ENCODE measurements around the gene MYL12B.
"Not testable (repeated sequence)": the region's sequence is repeated elsewhere in the genome, so short reads cannot be mapped to it uniquely, and the experiment has no call there.

Gene MYL12B

DNA sequence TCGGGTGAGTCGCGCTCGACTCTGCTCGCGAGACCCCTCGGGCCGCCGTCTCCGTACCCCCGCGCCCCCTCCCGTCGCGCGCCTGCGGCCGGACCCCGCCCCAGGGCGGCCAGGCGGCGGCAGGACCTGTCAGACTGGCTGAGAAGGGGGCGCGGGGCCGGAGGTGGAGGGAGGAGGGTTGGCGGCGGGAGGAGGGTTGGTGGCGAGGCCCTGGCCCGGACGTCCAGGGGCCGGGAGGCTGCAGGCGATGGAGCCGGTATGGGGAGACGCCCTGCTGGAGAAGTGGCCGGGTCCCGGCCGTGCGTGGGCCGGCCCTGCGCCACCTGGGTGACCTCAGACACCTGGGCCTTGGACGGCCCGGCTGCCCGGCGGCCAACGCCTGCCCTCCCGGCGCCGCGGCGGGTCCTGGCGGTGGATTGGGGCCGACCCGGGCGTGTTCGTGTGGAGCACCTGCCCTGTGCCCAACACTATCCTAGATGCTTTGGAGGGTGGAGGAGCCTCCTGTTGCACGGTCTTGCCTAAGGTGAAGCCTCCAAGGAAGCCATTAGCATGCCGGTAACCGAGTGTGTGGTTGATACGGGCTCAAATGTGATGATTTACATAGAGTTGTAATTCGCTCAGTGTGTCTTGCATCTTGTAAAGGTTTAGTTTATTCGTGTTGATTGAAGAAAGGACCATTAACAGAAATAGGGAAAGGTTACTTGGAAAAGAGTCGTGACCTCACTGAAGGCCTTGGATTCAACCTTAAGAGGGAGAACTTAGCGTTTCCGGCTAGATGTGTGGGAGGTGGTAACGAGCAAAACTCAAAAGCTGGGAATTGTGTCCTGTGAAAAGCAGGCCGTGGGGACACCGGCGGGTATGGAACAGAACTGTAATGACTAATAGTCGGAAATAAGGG is 550 bp downstream of the MYL12B start:
- DNase-seq (ENCODE audit: low read depth): no peak

DNA sequence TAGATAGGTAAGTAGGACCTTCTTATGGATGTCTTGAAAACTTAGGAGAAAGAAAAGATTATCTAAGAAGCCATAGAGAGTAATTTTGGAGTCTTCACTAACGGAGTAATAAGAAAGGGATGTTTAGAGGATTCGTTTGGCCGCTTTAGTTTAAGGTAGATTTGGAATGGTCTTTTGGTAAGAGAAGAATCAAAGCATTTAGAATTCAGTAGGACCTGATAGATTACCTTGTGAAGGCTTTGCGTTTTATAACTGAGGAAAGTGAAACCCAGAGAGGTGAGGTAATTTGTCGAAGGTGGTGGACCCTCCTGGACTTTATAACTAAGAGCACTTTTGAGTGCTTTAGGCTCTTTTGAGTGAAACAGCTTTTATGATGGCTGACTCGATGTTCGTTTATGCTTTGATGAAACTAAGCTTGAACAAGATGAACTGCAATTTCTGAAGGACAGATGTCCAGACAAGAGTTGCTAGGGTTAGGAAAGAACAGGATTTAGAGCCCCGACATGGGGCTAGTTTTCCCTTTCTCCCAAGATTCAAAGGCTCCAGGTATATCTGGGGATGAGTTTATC is 1.3 kb downstream of the MYL12B start:
- no peak for DNase-seq (ENCODE audit: low read depth)

DNA sequence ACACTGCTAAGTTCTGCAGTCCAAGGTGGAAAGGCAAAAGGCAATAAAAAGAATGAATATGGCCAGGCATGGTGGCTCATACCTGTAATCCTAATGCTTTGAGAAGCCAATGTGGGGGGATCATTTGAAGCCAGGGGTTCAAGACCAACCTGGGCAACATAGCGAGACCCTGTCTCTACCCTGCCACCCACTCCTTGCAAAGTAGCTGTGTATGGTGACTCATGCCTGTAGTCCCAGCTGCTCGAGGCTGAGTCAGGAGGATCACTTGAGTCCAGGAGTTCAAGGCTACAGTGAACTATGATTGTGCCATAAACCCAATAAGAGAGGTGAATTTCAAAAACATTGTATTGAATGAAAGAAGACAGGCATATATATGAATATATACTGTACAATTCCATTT is 2.4 kb downstream of the MYL12B start:
- no peak for DNase-seq (ENCODE audit: low read depth)

DNA sequence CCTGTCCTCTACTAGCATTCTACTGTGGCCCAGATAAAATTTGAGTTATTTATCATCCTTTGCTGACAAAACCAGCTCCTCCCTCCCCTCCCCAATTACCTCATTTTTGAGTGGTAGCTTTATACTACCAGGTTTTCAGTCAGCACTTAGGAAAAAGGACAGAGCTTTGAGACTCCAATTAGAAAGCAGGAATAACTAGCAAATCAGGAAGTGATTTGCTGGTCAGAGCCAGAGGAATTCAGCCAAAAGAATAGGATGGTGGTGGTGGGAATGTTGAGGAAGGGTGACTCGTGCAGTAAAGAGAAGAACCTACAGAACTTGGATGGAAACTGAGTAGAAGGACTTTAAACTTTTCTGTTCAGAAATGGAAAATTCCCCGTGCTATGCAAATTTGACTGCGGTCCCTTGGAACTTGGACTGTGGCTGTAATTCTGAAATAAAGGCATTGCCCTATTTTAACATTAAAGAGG is 3.7 kb downstream of the MYL12B start:
- no peak for DNase-seq (ENCODE audit: low read depth)

DNA sequence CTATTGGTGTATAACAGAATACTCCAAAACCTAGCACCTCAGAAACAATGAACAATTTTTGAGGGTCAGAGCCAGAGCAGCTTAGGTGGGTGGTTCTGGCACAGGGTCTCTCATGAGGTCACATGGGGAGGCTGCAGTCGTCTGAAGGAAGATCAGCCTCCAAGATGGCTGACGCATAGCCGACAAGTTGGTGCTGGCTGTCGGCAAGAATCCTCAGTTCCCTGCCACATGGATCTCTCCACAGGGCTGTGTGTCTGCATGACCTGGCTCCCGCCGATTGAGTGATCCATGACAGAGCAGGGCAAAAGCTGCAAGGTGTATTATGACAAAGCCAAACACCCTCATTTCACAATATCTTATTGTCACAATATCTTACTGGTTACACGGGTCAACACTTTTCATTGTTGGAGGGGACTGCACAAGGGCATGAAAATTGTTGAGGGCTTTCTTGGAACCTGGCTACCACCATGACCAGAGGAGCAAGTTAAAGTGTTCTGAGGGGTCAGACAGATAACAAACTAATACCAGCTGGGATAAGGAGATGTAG is 4.2 kb downstream of the MYL12B start:
- DNase-seq (ENCODE audit: low read depth): no peak

DNA sequence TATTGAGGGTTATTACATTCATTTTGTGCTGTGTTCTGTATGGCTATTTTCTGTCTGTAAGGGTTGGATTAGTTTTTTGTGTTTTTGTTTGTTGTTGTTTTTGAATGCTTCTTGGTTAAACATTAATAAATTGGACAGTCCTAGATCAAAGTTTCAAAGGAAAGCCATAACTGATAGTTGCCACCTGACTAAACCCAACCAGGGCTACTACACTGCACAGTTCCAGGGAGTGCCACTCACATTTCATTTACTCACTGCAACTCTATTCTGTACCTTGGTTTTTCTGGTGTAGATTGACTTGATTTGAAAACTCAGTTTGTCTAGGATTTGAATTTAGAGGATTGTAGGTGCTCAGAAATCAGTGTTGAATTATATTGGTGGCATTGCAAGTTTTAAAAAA is 6.4 kb downstream of the MYL12B start:
- DNase-seq (ENCODE audit: low read depth): no peak

DNA sequence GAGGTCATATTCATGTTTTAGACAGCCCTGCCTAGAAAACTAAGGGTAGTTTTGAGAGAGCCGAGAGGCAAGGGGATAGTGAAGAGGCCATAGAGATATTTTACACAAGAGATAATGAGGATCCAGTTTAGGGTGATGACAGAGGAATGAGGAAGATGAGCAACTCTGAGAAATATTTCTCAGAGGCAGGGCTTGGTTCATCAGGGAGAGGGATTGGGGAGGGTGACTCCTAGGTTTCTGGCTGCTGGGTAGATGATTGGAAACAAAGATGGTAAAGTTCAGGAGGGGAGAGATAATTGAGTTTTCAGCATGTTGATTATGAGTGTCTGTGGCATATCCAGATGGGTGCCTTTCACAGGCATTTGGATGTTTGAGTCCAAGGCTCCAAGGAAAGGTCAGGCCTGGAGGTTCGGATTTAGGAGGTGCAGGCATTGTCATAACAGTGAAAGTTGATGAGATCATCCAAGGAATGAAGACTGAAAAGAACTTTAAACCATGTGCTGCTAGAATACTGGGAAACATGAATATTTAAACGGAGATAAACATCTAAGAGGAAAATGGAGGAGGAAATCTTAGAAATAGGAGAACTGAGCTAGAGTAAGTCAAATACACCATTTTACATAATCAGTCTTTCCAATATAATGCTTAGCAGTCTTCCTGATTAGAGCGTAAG is 7.4 kb downstream of the MYL12B start:
- no peak for DNase-seq (ENCODE audit: low read depth)

DNA sequence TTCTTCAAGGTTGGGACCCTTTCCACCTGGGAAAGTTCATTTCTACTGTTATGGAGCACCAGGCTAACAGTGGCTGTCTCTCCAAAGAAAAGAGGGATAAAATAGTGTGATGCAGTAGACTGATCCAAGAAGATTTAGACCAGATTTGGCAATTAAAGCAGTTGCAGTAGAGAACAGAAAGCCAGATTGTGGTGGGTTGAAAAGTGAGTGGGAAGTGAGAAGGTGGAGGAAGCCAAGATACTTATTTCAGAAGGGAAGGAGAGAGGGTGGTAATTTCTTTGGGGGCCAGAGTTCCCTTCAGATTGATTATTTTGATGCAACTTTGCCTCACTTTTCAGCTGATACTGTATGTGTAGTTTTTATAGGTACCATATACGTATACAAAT is 8.0 kb downstream of the MYL12B start:
- DNase-seq (ENCODE audit: low read depth): no peak

DNA sequence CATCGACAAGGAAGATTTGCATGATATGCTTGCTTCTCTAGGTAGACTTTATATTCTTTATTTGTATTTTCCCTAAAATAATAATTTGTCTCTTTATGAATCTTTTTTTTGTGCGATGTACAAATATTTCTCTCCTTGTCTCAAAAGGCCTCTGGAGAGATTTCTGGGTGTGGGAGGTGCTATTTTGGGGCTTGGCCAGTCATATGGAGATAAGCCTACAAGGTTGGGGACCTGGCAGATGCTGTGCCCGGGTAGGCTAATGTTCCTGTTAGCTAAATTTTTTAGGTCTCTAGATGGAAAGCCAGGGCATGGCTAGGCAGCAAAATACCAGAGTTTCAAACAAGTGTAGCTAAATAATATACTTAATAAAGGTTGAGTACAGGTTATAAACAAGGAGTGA is 11.1 kb downstream of the MYL12B start:
- no peak for DNase-seq (ENCODE audit: low read depth)

DNA sequence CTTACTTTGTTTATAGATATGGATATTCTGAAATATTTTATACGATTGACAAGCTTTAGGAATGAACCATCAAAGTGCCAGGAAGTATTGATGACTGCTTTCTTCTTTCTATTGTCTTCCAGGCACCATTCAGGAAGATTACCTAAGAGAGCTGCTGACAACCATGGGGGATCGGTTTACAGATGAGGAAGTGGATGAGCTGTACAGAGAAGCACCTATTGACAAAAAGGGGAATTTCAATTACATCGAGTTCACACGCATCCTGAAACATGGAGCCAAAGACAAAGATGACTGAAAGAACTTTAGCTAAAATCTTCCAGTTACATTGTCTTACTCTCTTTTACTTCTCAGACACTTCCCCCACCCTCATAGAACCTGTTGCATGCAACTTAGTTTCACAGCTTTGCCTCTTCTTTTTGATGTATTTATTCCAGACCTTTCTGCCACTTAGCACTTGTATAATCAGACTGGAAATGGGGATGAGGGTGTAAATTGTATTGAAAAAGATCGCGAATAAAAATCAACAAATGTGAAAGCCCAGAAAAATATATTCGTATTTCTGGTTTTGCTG is 15.8 kb downstream of the MYL12B start:
- not testable (repeated sequence) for DNase-seq (ENCODE audit: low read depth)

DNA sequence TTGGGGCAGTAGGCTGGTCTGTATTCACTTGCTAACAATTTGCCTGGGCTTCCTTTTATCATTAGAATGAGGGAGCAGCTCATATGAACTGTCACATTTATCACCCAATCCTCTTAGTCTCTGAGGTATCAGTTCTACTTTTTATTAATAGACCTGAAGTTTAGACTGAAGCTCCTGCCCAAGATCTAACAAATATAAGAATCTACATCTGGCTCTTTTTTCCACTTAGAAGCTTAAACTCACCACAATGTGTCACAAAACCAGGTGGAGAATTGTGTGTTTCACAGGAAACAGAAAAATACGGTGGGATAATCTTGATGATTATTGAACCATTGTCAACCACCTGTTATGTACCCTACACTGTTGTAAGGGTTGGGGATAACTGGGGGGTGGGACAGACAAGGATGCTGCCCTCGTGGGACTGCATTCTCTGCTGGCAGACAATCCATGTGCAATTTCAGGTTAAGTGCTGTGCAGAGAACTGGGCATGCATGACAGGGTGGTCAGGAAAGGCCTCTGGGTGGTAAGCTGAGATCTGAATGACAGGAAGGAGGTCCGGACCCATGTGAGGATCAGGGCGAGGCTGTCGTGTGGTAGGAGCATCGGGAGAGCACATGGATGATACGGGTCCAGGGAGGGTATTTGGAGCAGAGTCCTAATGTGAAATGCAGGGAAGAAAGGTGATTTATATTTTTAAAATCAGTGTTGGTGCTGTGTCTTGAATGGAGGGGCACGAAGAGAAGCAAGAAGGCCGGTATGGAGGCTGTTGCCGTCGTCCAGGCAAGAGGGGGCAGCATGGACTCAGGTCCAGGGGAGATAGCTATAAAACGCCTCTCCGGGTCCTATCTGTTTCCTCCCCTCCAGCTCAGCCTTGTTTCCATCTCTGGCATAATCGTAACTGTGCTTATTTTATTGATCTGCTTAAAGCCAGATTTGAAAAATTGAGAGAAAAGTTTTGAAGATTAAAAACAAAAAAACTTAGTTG is 17.6 kb downstream of the MYL12B start:
- DNase-seq (ENCODE audit: low read depth): no peak

DNA sequence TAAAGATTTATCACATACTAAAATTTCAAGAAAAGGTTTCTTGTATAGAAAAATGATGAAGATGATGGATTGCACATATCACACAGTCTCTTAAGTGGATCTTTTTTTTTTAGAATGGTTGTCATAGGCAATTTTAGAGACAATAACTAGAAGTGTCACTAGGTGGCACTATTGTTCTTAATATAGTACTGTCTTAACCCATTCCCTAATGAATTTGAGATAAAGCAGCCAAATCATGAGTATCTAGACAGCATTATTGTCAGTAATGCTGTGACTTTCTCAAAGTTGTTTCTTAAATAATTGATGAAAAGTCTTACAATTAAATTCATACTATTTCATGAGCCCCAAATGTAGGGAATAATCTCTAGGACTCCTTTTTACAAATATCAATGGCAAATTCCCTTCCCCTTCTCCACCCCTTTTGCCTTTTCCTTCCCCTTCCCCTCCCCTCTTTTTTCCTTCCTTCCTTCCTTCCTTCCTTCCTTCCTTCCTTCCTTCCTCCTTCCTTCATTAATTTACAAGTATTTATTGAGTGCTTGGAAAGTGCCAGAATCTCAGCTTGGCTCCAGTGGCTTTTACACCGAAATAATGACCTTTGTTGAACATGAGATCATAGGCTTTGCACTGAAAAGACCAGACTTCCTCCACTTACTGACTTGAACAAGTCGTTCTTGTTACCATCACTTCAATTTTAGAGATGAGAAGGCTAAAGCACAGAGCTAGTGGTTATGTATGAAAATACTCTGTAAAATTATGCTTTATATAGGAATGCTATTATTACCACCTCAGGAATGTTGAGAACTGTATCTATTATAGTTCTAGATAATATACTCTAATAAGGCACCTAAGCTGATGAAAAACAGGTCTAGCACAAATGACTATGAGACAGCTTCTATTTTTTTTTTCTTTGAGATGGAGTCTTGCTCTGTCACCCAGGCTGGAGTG is 19.8 kb downstream of the MYL12B start:
- no peak for DNase-seq (ENCODE audit: low read depth)

DNA sequence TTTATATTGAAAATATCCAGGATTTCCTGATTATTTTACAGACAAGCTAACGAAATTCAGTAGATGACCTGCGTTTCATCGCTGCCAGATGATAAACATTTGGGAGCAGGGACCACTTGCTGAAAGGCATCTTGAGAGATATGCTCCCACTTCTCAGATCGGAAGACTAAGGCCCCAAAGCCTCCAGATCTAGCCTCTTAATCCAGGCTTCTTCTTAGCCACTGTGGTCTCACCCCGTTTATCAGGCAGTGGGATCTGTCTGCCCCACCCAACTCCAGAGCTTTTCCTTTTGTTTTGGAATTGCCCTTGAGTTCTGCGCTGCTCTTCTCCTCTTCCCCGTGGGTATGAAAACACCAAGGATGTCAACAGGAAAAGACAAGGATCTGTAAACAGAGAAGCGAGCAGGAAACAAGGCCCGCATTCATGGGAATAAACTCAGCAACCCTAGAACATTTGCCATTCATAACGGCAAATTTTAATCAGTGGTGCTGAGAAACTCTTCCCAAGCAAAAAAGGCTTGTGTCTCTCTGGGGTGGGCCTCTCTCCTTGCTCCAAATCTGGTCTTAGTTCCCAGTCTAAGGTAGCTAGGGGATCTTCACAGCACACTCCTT is 21.4 kb downstream of the MYL12B start:
- DNase-seq (ENCODE audit: low read depth): no peak

DNA sequence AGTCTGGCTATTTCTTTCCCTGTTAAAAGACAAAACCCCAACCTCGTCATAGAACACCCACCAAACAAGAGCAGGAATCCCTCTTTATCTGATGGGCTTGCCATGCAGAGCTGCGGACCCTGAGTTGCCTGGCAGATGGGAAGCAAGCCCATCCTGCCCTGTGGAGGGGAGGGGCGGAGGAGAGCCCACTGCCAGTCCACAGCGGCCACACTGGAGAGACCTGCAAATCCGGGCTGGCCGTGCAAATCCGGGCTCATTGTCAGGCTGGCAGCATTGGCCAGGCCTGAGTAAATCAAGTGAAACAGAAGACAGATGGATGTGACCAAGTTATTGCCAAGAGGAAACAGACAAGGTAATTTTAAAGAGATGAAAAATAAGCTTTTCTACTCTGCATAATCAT is 22.0 kb downstream of the MYL12B start:
- DNase-seq (ENCODE audit: low read depth): no peak

DNA sequence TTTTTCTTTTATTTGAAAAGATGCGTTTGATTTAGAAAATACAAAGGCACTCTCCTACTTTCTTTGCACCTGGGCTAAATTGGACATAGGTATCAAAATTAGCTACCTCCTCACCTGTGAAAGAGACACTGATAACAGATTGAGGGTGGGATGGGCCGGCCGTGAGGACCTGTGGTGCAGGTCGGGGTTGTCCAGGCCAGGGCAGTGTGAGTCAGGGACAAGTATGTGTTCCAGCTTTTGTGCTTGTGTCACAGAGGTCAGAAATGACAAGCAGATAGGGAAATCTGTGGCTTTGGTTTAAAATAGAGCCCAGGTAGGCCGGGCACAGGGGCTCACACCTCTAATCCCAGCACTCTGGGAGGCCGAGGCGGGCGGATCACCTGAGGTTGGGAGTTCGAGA is 22.6 kb downstream of the MYL12B start:
- no peak for DNase-seq (ENCODE audit: low read depth)

DNA sequence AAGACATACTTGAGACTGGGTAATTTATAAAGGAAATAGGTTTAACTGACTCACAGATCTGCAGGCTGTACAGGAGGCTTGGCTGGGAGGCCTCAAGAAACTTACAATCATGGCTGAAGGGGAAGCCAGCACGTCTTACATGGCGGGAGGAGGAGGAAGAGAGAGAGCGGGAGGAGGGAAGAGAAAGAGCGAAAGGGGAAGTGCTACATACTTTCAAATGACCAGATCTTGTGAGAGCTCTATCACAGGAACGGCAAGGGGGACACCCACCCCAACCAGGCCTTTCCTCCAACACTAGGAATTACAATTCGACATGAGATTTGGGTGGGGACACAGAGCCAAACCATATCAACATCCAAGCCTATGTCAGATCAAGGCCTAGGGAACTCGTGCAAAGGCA is 24.2 kb downstream of the MYL12B start:
- no peak for DNase-seq (ENCODE audit: low read depth)

DNA sequence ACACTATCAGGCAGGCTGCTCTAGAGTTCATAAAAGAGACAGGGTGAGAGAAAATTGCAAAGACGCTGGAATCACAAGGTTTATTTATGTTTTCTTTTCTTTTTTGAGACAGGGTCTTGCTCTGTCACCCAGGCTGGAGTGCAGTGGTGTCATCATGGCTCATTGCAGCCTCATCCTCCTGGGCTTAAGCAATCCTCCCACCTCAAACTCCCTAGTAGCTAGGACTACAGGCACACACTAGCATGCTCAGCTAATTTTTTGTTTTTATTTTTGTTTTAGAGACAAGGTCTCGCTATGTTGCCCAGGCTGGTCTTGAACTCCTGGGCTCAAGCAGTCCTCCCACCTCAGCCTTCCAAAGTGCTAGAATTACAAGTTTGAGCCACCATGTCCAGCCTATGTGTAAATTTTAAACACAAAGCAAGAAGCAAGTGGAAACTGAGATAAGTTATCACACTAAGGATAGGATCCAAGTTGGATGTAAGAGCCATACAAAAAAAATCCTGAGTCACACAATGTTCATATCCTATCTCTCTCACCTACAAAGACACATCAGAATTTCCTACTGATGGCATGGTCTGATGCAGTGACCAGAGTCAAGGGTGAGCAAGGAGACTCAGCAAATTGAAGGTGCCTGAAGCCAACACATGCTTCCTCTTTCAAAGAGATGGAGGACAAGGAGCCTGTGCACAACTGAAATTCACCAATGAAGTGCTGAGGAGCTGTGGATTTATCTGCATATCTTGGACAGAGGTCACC is 31.4 kb downstream of the MYL12B start:
- no peak for DNase-seq (ENCODE audit: low read depth)

DNA sequence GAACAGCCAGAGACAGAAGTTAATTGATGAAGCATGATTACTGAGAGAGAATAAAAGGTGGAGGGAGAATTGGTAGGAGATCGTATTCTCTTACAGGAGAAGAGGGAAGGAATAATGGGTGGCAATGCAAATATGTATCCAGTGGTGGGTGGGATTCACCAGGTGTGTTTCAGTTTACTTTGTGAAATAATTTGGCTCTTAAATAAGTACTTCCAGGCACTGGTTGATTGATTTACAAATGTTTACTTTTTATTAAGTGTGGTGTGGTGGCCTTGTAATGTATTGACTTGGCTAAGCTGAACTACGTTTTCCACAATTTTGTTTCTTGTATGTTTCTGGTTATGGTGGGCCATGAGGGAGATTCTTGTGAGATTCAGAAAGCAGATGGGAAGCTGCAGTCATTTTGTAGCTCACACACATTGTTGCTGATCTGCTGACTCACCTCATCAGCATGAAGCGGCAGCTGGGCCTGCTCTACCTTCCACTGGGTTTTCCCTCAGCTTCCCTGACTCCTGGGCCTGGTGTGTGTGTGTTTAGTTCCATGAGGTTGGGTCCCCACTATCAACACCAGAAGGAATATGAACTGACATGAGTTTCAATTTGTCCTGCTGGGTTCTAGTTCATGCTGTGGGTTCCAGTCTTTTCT is 32.6 kb downstream of the MYL12B start:
- DNase-seq (ENCODE audit: low read depth): no peak
